ENCODE measurements around the gene CEMIP2. TPM values are rescaled to one million over a fixed set of nuclear protein-coding genes. Genes with fewer than 3 reads are reported as not detected.

CEMIP2 gene
- total and polyA plus RNA-seq, 7 donors: 17.9 to 90.4 (median 28.8) TPM

DNA sequence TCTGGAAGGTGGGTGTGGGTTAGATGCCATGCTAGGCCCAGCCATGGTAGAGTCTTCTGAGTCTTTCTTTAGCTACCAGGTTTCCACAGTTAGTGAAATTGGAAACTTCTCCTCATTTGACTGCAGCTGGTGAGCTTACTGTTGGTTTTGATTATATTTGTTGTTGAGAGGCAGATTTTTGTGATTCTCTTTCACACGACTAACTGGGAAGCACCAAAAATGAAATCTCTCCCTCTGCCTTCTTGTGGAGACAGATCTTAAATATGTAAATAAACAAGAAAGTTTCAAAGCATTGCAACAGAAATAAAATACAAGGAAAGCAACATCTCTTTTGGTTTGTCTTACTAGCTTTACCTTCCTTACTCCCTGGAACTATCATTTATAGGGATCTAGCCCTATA, 122.2 kb downstream of the CEMIP2 start:
- H3K36me3 ChIP-seq: no peaks in the 10 kb centered on the region
- no peak overlapping the region for H3K27ac ChIP-seq
- TF ChIP-seq CTCF (IDR thresholded peaks at IDR 0.05) (no peak), EP300 (IDR thresholded peaks at IDR 0.05) (no peak), POLR2AphosphoS5 (IDR thresholded peaks at IDR 0.05) (no peak), POLR2A (IDR thresholded peaks at IDR 0.05) (no peak)
- H3K4me3 ChIP-seq: no peak overlapping the region
- H3K27me3 ChIP-seq: no peaks in the 10 kb centered on the region
- no peaks in the 10 kb centered on the region for H3K9me3 ChIP-seq
- peaks cover 0 to 18% (median 13%) of the 10 kb centered on the region in 4 donors for H3K4me1 ChIP-seq
- no peak for DNase-seq
- 76 to 84% methylated on average over 1 of the region's 1 CpG for WGBS, 2 donors
- intact Hi-C loops (cut with DNase I): no loop called here

DNA sequence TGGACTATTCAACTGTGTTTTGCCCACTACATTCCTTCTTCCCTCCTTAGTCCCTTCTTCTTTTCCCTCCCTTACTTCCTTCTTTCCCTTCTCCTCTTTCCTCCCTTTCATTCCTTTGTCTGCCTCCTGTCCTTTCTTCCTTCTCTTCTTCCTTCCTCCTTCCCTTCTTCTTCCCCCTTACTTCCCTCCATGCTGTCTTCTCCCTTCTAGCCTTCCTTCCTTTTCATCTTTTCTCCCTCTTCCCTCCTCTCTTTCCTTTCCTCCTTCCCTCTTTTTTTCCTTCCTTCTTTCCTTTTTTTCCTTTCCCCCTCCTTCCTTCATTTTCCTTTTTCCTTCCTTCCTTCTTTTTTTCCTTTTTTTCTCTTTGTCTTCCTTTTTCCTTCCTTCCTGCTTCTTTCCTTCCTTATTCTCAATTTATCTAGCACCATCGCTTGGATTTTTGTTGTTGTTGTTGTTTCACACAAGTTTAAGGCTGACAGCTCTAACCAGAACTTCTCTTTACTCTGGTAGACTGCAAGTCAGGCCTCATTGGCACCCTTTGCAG, 123.4 kb downstream of the CEMIP2 start:
- intact Hi-C loops (cut with DNase I): no loop called here
- no peak for DNase-seq
- Histone ChIP-seq H3K27me3 (no peaks in the 10 kb centered on the region), H3K4me1 (peaks cover 0 to 18% (median 13%) of the 10 kb centered on the region in 4 donors), H3K9me3 (no peaks in the 10 kb centered on the region), H3K27ac (no peak overlapping the region), H3K4me3 (no peak overlapping the region), H3K36me3 (no peaks in the 10 kb centered on the region)
- no peak for TF ChIP-seq POLR2AphosphoS5 (IDR thresholded peaks at IDR 0.05)
- no peak for TF ChIP-seq CTCF (IDR thresholded peaks at IDR 0.05)
- no peak for TF ChIP-seq POLR2A (IDR thresholded peaks at IDR 0.05)
- no peak for TF ChIP-seq EP300 (IDR thresholded peaks at IDR 0.05)
- 87 to 98% methylated on average over 1 of the region's 1 CpG for WGBS, 2 donors

- H3K36me3 ChIP-seq: no peaks in the 10 kb centered on the region
- no peak for DNase-seq
- intact Hi-C loops (cut with DNase I): no loop called here
- H3K27ac ChIP-seq: no peak overlapping the region
- peaks cover 0 to 18% (median 13%) of the 10 kb centered on the region in 4 donors for H3K4me1 ChIP-seq
- whole genome bisulfite sequencing, 2 donors: 75 to 81% methylated on average over 2 of the region's 2 CpGs
- no peak for TF ChIP-seq CTCF (IDR thresholded peaks at IDR 0.05)
- TF ChIP-seq EP300 (IDR thresholded peaks at IDR 0.05): no peak
- no peak for TF ChIP-seq POLR2A (IDR thresholded peaks at IDR 0.05)
- TF ChIP-seq POLR2AphosphoS5 (IDR thresholded peaks at IDR 0.05): no peak
- H3K27me3 ChIP-seq: no peaks in the 10 kb centered on the region
- H3K9me3 ChIP-seq: no peaks in the 10 kb centered on the region
- no peak overlapping the region for H3K4me3 ChIP-seq
Measured at GRCh38 chr9:71643330-71643729, 125.0 kb downstream of the CEMIP2 start.

GRCh38 chr9:71642056-71642455, 126.3 kb downstream of the CEMIP2 start:
- intact Hi-C loops (cut with DNase I): no loop called here
- Histone ChIP-seq H3K36me3 (no peaks in the 10 kb centered on the region), H3K27me3 (no peaks in the 10 kb centered on the region), H3K27ac (peak overlapping the region in 2 of 4 donors; percentile 25 to 32), H3K4me1 (peaks cover 0 to 10% (median 6%) of the 10 kb centered on the region in 4 donors), H3K9me3 (no peaks in the 10 kb centered on the region), H3K4me3 (no peak overlapping the region)
- no peak for DNase-seq
- WGBS, 2 donors: 90 to 91% methylated on average over 5 of the region's 5 CpGs
- TF ChIP-seq CTCF (IDR thresholded peaks at IDR 0.05) (no peak), POLR2A (IDR thresholded peaks at IDR 0.05) (peak in 1 of 2 donors; percentile 10), POLR2AphosphoS5 (IDR thresholded peaks at IDR 0.05) (peak in 1 of 4 donors; percentile 10)

DNA sequence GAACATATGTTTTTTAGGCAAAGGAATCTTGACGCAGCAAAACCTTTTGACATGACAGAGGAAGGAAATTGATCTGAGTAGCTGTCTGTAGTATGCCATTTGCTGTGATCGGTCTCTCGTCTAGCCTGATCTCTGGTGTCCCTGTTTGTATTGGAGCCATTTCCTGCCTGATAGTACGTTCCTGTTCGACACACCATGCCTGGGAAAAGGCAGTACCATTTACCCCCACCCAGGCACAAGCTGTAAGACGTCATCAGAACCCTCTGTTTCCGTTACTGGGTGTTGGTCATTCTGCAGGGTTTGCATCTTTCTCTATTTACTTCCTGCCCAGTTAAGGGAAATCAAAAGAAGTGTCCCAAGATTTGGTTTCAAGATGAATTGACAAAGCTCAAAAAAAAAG, 129.7 kb downstream of the CEMIP2 start:
- peak; percentile 67 for DNase-seq
- peak overlapping the region in 3 of 4 donors; percentile 10 to 43 (median 38) for H3K27ac ChIP-seq
- H3K4me3 ChIP-seq: no peak overlapping the region
- no peaks in the 10 kb centered on the region for H3K4me1 ChIP-seq
- WGBS, 2 donors: 53 to 66% methylated on average over 7 of the region's 7 CpGs
- no peak for TF ChIP-seq POLR2A (IDR thresholded peaks at IDR 0.05)
- TF ChIP-seq EP300 (IDR thresholded peaks at IDR 0.05): peak in 2 of 4 donors; percentile 68 to 76
- TF ChIP-seq CTCF (IDR thresholded peaks at IDR 0.05): no peak
- TF ChIP-seq POLR2AphosphoS5 (IDR thresholded peaks at IDR 0.05): peak in 2 of 4 donors; percentile 47 to 66
- H3K27me3 ChIP-seq: no peaks in the 10 kb centered on the region
- H3K9me3 ChIP-seq: no peaks in the 10 kb centered on the region
- no peaks in the 10 kb centered on the region for H3K36me3 ChIP-seq
- intact Hi-C loops (cut with DNase I): no loop called here

Measured in sigmoid colon (tissue), 7 donors.